Stomach (tissue), 4 donors: ENCODE results near the gene ENDOG.

ENCODE experiments used
- CTCF ChIP-seq, 7 experiments: fragments of 450-650 bp in 4 of 7; fragments of 200-600 bp in 3 of 7; sonication (generic) in 3 of 7; IDR thresholded peaks; one replicate each; pipeline ENCODE4 v1.5.1; 2016 to 2019; ENCODE audit warnings: antibody characterized with exemption in 7 of 7, control low read depth in 2 of 7, mild to moderate bottlenecking in 1 of 7
- POLR2A ChIP-seq, 4 donors: fragments of 450-650 bp; IDR thresholded peaks; one replicate each; pipeline ENCODE4 v1.6.1; 2016; ENCODE audit warnings: antibody characterized with exemption in 4 of 4, control low read depth in 2 of 4, mild to moderate bottlenecking in 1 of 4, moderate library complexity in 1 of 4

- TF ChIP-seq CTCF (IDR thresholded peaks at IDR 0.05) = no peak
- no peak for TF ChIP-seq POLR2A (IDR thresholded peaks at IDR 0.05)
These were observed 15.4 kb downstream of the ENDOG start for GRCh38 chr9:128833696-128834095.
